Liver (tissue), 9 donors: ENCODE measurements around the gene RTN4. TPM values are rescaled to one million over a fixed set of nuclear protein-coding genes. Genes with fewer than 3 reads are reported as not detected.

Experiments
- DNase-seq: peaks from one replicate; pipeline ENCODE4 v3.0.0-alpha.2; 2017; ENCODE audit warnings: low spot score
- H3K27ac ChIP-seq, 2 donors: one replicate each; pipeline ENCODE4 v1.7.0; 2013; ENCODE audit warnings: inconsistent platforms in 2 of 2, low read length in 2 of 2, control low read depth in 1 of 2, low read depth in 1 of 2, mild to moderate bottlenecking in 1 of 2
- H3K27me3 ChIP-seq, 4 donors: one replicate each; pipeline versions ENCODE4 v1.6.1 to v1.7.0; 2013; ENCODE audit warnings: low read length in 3 of 4, inconsistent platforms in 1 of 4, mild to moderate bottlenecking in 1 of 4, moderate library complexity in 1 of 4; ENCODE audit not compliant: control insufficient read depth in 4 of 4, insufficient read depth in 4 of 4
- H3K36me3 ChIP-seq, 4 donors: one replicate each; pipeline versions ENCODE4 v1.6.1 to v1.7.0; 2013; ENCODE audit warnings: low read length in 3 of 4, mild to moderate bottlenecking in 3 of 4, low read depth in 1 of 4, moderate library complexity in 1 of 4; ENCODE audit not compliant: control insufficient read depth in 4 of 4, insufficient read depth in 3 of 4
- H3K4me1 ChIP-seq, 4 donors: one replicate each; pipeline versions ENCODE4 v1.6.1 to v1.7.0; 2013; ENCODE audit warnings: low read length in 3 of 4, mild to moderate bottlenecking in 3 of 4, moderate library complexity in 1 of 4; ENCODE audit not compliant: control insufficient read depth in 4 of 4, insufficient read depth in 4 of 4
- H3K4me3 ChIP-seq, 3 donors: one replicate each; pipeline versions ENCODE4 v1.6.1 to v1.7.0; 2013; ENCODE audit warnings: low read length in 3 of 3, control low read depth in 1 of 3, low read depth in 1 of 3, mild to moderate bottlenecking in 1 of 3
- H3K9ac ChIP-seq, 2 donors: one replicate each; pipeline ENCODE4 v1.7.0; 2013; ENCODE audit warnings: low read length in 2 of 2, mild to moderate bottlenecking in 2 of 2, moderate library complexity in 2 of 2, control low read depth in 1 of 2, low read depth in 1 of 2
- H3K9me3 ChIP-seq, 4 donors: one replicate each; pipeline versions ENCODE4 v1.6.1 to v1.7.0; 2013; ENCODE audit warnings: low read length in 3 of 4; ENCODE audit not compliant: control insufficient read depth in 4 of 4
- CTCF ChIP-seq: fragments of 150-350 bp; IDR thresholded peaks from 2 replicates; pipeline ENCODE4 v1.5.1; 2017; ENCODE audit warnings: improper control_type of control experiment, low read depth, low read length; ENCODE audit not compliant: missing input control
- EGR1 ChIP-seq, 2 donors: IDR thresholded peaks; 2 replicates each; pipeline ENCODE4 v1.6.1; 2016 to 2018; ENCODE audit warnings: antibody characterized with exemption in 2 of 2, low read depth in 2 of 2
- FOXA1 ChIP-seq: IDR thresholded peaks from 2 replicates; pipeline ENCODE4 v1.6.1; 2016; ENCODE audit warnings: antibody characterized with exemption
- GABPA ChIP-seq, 2 donors: IDR thresholded peaks in 1 of 2; conservative IDR thresholded peaks in 1 of 2; 2 replicates each; pipeline ENCODE4 v1.6.1; 2016; ENCODE audit warnings: antibody characterized with exemption in 2 of 2, mild to moderate bottlenecking in 1 of 2, moderate library complexity in 1 of 2
- HNF4A ChIP-seq, 2 donors: conservative IDR thresholded peaks; 2 replicates each; pipeline ENCODE4 v1.6.1; 2016; ENCODE audit warnings: antibody characterized with exemption in 2 of 2, mild to moderate bottlenecking in 2 of 2
- HNF4G ChIP-seq: IDR thresholded peaks from 2 replicates; pipeline ENCODE4 v1.6.1; 2016; ENCODE audit warnings: antibody characterized with exemption
- JUND ChIP-seq, 2 donors: IDR thresholded peaks; 2 replicates each; pipeline ENCODE4 v1.6.1; 2016; ENCODE audit warnings: antibody characterized with exemption in 2 of 2
- MAX ChIP-seq: IDR thresholded peaks from 2 replicates; pipeline ENCODE4 v1.6.1; 2016; ENCODE audit warnings: antibody characterized with exemption
- NR2F2 ChIP-seq: IDR thresholded peaks from 2 replicates; pipeline ENCODE4 v1.6.1; 2016; ENCODE audit warnings: antibody characterized with exemption
- REST ChIP-seq: IDR thresholded peaks from 2 replicates; pipeline ENCODE4 v1.6.1; 2016; ENCODE audit warnings: antibody characterized with exemption, mild to moderate bottlenecking
- RXRA ChIP-seq, 2 donors: IDR thresholded peaks; 2 replicates each; pipeline ENCODE4 v1.6.1; 2017 to 2018; ENCODE audit warnings: antibody characterized with exemption in 2 of 2, mild to moderate bottlenecking in 1 of 2
- SP1 ChIP-seq: IDR thresholded peaks from 2 replicates; pipeline ENCODE4 v1.6.1; 2018; ENCODE audit warnings: antibody characterized with exemption, mild to moderate bottlenecking
- TAF1 ChIP-seq: conservative IDR thresholded peaks from 2 replicates; pipeline ENCODE4 v1.6.1; 2016; ENCODE audit warnings: antibody characterized with exemption, mild to moderate bottlenecking
- YY1 ChIP-seq: IDR thresholded peaks from 2 replicates; pipeline ENCODE4 v1.6.1; 2016; ENCODE audit warnings: antibody characterized with exemption, mild to moderate bottlenecking
- ZBTB33 ChIP-seq: IDR thresholded peaks from 2 replicates; pipeline ENCODE4 v1.6.1; 2016; ENCODE audit warnings: antibody characterized with exemption
- WGBS: extraction: QIAGEN DNeasy Blood & Tissue Kit; methylation state at CpG from one replicate; pipeline ENCODE4 v1.1.7; 2013; 5-methylcytosine and 5-hydroxymethylcytosine counted together
- polyA plus RNA-seq, 2 donors: library from polyadenylated mRNA; stranded (reverse) in 1 of 2; unstranded in 1 of 2; fragments of 200-250 nt in 1 of 2; fragments of >200 nt in 1 of 2; fragmentation: Nextera tagmentation in 1 of 2; extraction: Ambion mirVana in 1 of 2; gene quantifications; one replicate each; pipeline versions ENCODE4 v1.2.1 to v1.2.3, GENCODE V29; 2013 to 2015
- total RNA-seq, 2 donors: library from RNA; depleted of rRNA; stranded (reverse); fragments of >200 nt; gene quantifications; one replicate each; pipeline ENCODE4 v1.2.3, GENCODE V29; 2014
- donor health status: healthy.
- donor health status: healthy.
- donor health status: healthy.
- donor health status: healthy.
- donor health status: healthy.

Gene RTN4
- total and polyA plus RNA-seq, 4 donors, result 73.5 to 348 (median 151) TPM

- Histone ChIP-seq H3K4me3 (no peak overlapping the region), H3K9me3 (no peaks in the 10 kb centered on the region), H3K27ac (no peak overlapping the region), H3K27me3 (no peaks in the 10 kb centered on the region), H3K4me1 (no peaks in the 10 kb centered on the region), H3K9ac (no peak overlapping the region), H3K36me3 (no peaks in the 10 kb centered on the region)
- TF ChIP-seq SP1, result no peak
- TF ChIP-seq FOXA1, result no peak
- no peak for TF ChIP-seq HNF4G
- TF ChIP-seq CTCF, result no peak
- TF ChIP-seq REST, result no peak
- no peak for TF ChIP-seq NR2F2
- no peak for TF ChIP-seq EGR1 (IDR thresholded peaks at IDR 0.05; ENCODE audit: low read depth in 2 of 2)
- 97% methylated on average over 4 of the region's 4 CpGs for WGBS
- DNase-seq, result no peak
Observed at GRCh38 chr2:54925022-54925421, 125.2 kb downstream of the RTN4 start.

- 96% methylated on average over 1 of the region's 1 CpG for WGBS
- Histone ChIP-seq H3K27ac (no peak overlapping the region), H3K27me3 (no peaks in the 10 kb centered on the region), H3K9ac (no peak overlapping the region), H3K4me3 (no peak overlapping the region), H3K4me1 (no peaks in the 10 kb centered on the region), H3K9me3 (no peaks in the 10 kb centered on the region), H3K36me3 (no peaks in the 10 kb centered on the region)
- DNase-seq, result no peak
- TF ChIP-seq CTCF (no peak), YY1 (no peak), HNF4A (conservative IDR thresholded peaks at IDR 0.05) (no peak), ZBTB33 (no peak), JUND (IDR thresholded peaks at IDR 0.05) (no peak), GABPA (IDR thresholded peaks at IDR 0.05 in 1 of 2, conservative IDR thresholded peaks at IDR 0.05 in 1 of 2) (no peak), NR2F2 (no peak), FOXA1 (no peak), EGR1 (IDR thresholded peaks at IDR 0.05; ENCODE audit: low read depth in 2 of 2) (no peak), TAF1 (no peak), RXRA (IDR thresholded peaks at IDR 0.05) (no peak), HNF4G (no peak), REST (no peak), MAX (no peak)
Observed at GRCh38 chr2:54924121-54924520, 126.1 kb downstream of the RTN4 start.
